DMS79 treated with DMSO at 0.1 percent for 48 hours (cell line): ENCODE measurements around the gene MSLN.

Experiments used
- DNase-seq: peaks from one replicate; lab custom pipeline; 2025; lab: John Stamatoyannopoulos, UW

Gene MSLN

DNA sequence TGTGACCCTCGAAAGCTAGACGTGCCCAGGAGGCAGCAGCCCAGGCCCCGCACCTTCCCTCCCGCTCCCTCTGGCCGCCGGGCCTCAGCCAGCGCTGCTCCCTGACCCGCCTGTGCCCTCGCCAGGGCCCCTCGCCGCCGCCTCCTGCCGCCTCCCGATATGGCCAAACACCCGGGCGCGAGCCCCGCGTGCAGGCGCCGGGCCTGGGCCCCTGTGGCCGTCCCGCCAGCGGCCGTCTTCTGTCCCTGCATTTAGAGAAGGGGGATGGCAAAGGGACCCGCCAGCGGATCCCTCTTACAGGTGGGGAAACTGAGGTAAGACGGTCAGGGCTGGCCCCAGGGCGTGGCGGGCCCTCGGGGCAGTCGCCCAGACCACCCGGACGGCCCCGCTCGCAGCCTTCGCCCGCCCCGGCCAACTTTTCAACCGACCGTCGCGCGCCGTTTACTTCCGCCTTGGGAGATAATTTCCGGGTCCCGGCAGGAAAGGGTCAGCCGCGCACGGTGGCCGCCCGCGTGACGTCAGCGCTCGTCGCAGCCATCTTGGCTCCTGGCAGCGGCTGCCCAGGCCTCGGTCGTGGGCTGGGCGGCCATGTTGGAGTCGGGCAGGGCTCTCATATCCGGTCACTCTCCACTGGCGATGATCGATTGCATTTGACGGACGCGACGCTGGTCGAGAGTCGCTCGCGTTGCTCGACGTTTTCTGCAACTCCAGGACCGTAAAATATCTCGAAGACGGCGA, 47.0 kb downstream of the MSLN start:
- peak; percentile 21 for DNase-seq

DNA sequence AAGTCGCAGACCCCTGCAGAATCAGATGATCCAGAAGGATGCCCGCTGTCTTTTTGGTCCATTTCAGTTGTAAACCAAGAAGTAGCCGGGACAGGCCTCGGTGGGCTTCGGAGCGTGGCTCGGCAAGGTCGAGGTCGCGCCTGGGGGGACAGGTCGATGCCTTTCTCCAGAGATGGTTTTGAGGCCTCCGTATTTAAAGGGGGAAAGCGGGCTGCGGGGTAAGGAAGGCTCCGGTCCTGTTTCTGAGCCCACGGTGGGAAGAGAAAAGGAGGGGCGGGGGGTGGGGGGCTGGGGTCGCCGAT, 47.5 kb downstream of the MSLN start:
- no peak for DNase-seq

DNA sequence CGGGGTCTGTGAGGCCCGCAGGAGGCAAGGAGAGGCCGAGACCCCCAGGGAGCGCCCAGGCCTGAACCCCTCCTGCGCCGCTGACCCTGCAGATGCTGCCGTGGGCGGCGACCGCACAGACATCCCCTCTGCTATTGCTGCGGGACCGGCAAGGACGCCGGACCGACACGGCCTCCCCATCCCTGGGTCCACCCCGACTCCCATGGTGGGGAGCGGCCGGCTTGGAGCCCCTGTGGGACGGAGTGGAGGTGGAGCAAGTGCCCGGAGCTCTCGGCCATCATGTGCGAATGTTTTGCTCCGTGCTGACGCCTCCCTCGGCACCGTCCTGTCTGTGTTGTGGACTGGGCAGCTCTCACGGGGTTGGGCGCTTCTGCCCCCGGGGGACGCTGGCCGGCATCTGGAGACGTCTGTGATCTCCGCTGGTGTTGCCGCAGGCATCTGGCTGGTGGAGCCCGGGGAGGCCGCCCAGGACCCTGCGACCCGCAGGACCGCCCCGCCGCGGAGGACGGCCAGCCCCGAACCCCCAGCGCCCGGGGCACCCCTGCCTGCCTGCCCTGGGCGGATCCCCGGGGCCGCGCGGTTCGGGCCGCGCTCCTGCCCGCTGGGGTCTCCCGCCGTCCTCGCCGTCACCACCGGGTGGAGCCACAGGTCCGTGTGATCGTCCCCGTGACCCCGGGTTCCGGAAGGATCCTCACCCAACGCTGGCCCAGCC, 52.8 kb downstream of the MSLN start:
- peak; percentile 42 for DNase-seq

DNA sequence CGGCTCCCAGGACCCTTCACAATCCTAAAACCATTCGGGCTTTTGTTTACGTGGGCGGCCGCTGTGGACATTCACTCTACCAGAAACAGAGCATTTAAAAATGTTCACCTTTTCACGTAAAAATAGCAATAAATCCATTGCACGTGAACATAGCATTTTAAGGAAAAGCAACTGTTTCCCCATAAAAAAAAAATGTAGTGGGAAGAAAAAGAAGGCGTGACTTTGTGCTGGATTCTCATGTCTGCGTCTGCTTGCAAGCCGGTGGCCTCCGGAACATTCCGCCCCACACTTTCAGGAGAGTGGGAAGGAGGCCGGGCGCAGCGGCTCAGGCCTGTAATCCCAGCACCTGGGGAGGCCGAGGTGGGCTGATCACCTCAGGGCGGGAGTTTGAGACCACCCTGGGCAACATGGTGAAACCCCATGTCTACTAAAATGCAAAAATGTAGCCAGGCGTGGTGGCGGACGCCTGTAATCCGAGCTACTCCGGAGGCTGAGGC, 53.4 kb downstream of the MSLN start:
- DNase-seq: no peak

DNA sequence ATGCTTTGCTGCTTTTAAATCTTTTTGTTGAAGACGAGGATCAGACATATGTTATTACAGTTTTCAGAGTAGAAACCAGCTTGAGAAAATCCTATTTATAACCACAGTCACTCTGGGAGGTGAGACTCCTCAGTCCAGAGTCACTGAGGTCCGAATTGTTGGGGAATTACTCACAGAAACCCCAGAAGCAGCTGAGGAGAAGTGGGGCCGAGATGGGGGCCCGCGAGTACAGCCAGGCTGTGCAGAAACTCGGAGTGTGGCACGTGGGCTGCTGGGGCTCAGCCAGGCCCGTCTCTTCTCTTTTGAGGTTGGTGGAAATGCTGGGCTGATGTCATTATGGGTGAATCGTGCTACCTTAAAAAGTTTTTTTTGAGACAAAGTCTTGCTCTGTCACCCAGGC, 54.4 kb downstream of the MSLN start:
- DNase-seq: no peak

DNA sequence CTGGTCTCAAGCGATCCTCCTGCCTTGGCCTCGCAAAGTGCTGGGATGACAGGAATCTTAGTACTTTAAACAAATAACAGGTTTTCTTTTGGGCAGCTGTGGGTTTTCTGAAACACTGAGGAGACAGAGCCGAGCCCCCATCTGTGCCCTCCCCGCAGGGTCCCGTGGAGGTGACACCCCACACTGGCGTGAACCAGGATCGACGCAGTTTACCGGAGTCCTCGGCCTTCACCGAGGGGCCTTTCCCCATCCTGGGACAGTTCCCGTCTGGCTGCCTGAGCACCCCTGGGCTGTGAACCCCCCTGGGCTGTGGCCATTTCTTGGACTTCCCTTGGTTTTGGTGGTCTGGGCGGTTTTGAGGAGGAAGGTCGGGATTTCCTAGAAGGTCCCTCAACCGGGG, 55.3 kb downstream of the MSLN start:
- no peak for DNase-seq

DNA sequence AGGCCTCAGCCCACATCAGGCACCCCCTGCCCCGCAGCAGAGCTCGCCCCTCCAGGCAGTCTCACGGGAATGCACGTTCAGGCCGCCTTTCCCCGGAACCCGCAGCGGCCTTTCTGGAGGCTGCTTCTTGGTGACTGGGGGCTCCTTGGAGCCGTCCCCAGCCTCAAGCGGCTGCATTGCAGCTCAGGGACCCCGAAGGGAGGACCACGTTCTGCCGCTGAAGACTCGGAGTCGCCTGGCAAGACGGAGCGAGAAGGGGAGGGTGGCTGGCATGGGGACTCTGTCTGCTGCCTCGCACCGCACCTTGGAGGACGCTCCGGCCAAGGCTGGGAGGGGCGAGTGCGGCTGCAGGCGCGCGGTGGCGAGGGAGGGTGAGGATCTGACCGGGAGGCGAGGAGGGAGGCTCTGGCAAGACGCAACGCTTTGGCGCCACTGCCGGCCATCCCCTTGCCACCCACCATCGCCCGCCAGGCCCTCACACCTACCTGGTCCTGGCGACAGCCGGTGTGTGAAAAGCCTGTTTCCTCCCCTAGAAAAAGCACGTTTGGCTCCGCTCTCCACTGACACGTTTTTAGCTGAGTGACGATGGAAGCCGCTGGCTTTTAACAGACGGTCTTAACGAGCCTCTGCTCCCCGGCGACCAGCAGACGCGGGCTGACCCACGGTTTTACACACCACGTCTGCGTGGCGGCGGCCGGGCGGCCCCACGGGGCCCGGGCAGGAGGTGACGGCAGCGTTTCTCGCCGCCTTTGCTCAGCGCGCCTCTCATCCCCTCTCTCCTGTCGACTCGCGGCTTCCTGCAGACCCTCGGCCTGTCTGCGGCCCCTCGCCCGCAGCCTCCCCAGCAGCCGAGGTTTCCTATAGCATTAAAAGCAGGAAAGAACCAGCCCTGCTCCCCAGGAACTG, 56.7 kb downstream of the MSLN start:
- no peak for DNase-seq

DNA sequence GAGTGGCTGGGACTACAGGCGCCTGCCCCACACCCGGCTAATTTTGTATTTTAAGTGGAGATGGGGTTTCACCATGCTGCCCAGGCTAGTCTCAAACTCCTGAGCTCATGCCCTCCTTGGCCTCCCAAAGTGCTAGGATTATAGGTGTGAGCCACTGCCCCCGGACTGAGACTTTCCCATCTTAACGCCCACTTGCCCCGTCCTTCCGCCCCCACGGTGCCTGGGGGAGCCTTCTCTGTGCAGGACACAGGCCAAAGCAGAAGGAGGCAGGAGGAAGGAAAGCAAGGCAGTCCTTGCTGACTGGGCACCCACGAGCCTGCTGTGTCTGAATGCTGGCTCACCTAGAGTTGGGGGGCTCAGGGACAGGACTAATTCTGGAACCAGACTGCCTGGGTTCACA, 57.6 kb downstream of the MSLN start:
- no peak for DNase-seq
